H9 (cell line): ENCODE data around the gene RNF220. TPM values are rescaled to one million over a fixed set of nuclear protein-coding genes. Genes with fewer than 3 reads are reported as not detected.

Experiments used
- DNase-seq: peaks from one replicate; pipeline ENCODE4 v3.0.0-alpha.2; 2017
- H2AFZ ChIP-seq: one replicate; pipeline ENCODE4 v1.6.1; 2013; ENCODE audit warnings: mild to moderate bottlenecking, low read length, control low read depth, moderate library complexity
- H2AK5ac ChIP-seq: 2 replicates; pipeline ENCODE4 v1.6.1; 2013; ENCODE audit warnings: low read length, control low read depth, mixed read lengths; ENCODE audit not compliant: insufficient read length
- H2BK120ac ChIP-seq: one replicate; pipeline ENCODE4 v1.6.1; 2013; ENCODE audit warnings: low read depth, mild to moderate bottlenecking, low read length, control low read depth, inconsistent platforms; ENCODE audit not compliant: poor library complexity, severe bottlenecking
- H2BK12ac ChIP-seq: 2 replicates; pipeline ENCODE4 v1.6.1; 2013; ENCODE audit warnings: low read length, control low read depth, mixed read lengths, low read depth; ENCODE audit not compliant: insufficient read length
- H2BK15ac ChIP-seq: 2 replicates; pipeline ENCODE4 v1.6.1; 2013; ENCODE audit warnings: low read depth, low read length, control low read depth
- H2BK20ac ChIP-seq: one replicate; pipeline ENCODE4 v1.6.1; 2013; ENCODE audit warnings: low read depth, mild to moderate bottlenecking, low read length, control low read depth, inconsistent platforms; ENCODE audit not compliant: poor library complexity, severe bottlenecking
- H2BK5ac ChIP-seq: 2 replicates; pipeline ENCODE4 v1.6.1; 2013; ENCODE audit warnings: low read length, control low read depth, mixed read lengths; ENCODE audit not compliant: insufficient read length
- H3K14ac ChIP-seq: 2 replicates; pipeline ENCODE4 v1.6.1; 2013; ENCODE audit warnings: low read length, control low read depth; ENCODE audit not compliant: insufficient read depth
- H3K18ac ChIP-seq: 2 replicates; pipeline ENCODE4 v1.6.1; 2013; ENCODE audit warnings: low read depth, mild to moderate bottlenecking, mixed read lengths, low read length, control low read depth; ENCODE audit not compliant: insufficient read length
- H3K23ac ChIP-seq: 2 replicates; pipeline ENCODE4 v1.6.1; 2013; ENCODE audit warnings: low read length, control low read depth, mixed read lengths, low read depth; ENCODE audit not compliant: insufficient read length
- H3K23me2 ChIP-seq: 2 replicates; pipeline ENCODE4 v1.6.1; 2013; ENCODE audit warnings: low read depth, mild to moderate bottlenecking, mixed read lengths, low read length, control low read depth; ENCODE audit not compliant: insufficient read length, poor library complexity, severe bottlenecking
- H3K27ac ChIP-seq: 2 replicates; pipeline ENCODE4 v1.5.1; 2013; ENCODE audit warnings: low read length, control low read depth, mixed read lengths, low read depth; ENCODE audit not compliant: insufficient read length
- H3K27me3 ChIP-seq: 2 replicates; pipeline ENCODE4 v1.6.1; 2013; ENCODE audit warnings: low read length, control low read depth, inconsistent platforms; ENCODE audit not compliant: insufficient read depth
- H3K4ac ChIP-seq: 2 replicates; pipeline ENCODE4 v1.6.1; 2013; ENCODE audit warnings: low read depth, mild to moderate bottlenecking, control low read depth, inconsistent platforms, low read length, moderate library complexity
- H3K4me1 ChIP-seq: 2 replicates; pipeline ENCODE4 v1.6.1; 2013; ENCODE audit warnings: low read length, control low read depth, inconsistent platforms; ENCODE audit not compliant: insufficient read depth
- H3K4me2 ChIP-seq: 2 replicates; pipeline ENCODE4 v1.6.1; 2013; ENCODE audit warnings: low read length, control low read depth, mixed read lengths; ENCODE audit not compliant: insufficient read length, insufficient read depth
- H3K56ac ChIP-seq: 2 replicates; pipeline ENCODE4 v1.6.1; 2013; ENCODE audit warnings: low read depth, mild to moderate bottlenecking, mixed read lengths, low read length, control low read depth; ENCODE audit not compliant: insufficient read length
- H3K79me1 ChIP-seq: 2 replicates; pipeline ENCODE4 v1.6.1; 2013; ENCODE audit warnings: low read depth, mild to moderate bottlenecking, moderate library complexity, low read length, control low read depth, inconsistent platforms; ENCODE audit not compliant: insufficient read depth, poor library complexity, severe bottlenecking
- H3K79me2 ChIP-seq: 2 replicates; pipeline ENCODE4 v1.6.1; 2013; ENCODE audit warnings: low read length, control low read depth, inconsistent platforms; ENCODE audit not compliant: insufficient read depth
- H3K9ac ChIP-seq: 2 replicates; pipeline ENCODE4 v1.6.1; 2013; ENCODE audit warnings: low read length, control low read depth, mixed read lengths; ENCODE audit not compliant: insufficient read length; ENCODE audit errors: extremely low read depth
- H3K9me3 ChIP-seq: one replicate; pipeline ENCODE4 v1.6.1; 2013; ENCODE audit warnings: low read depth, low read length, inconsistent platforms; ENCODE audit not compliant: control insufficient read depth
- H3T11ph ChIP-seq: one replicate; pipeline ENCODE4 v1.6.1; 2013; ENCODE audit warnings: mild to moderate bottlenecking, low read length, control low read depth, inconsistent platforms
- H4K20me1 ChIP-seq: one replicate; pipeline ENCODE4 v1.6.1; 2013; ENCODE audit not compliant: control insufficient read depth, insufficient read length, insufficient read depth
- H4K5ac ChIP-seq: 2 replicates; pipeline ENCODE4 v1.6.1; 2013; ENCODE audit warnings: low read depth, mild to moderate bottlenecking, mixed read lengths, low read length, control low read depth; ENCODE audit not compliant: insufficient read length
- H4K8ac ChIP-seq: replicated peaks from 2 replicates; pipeline ENCODE4 v1.6.1; 2013; ENCODE audit warnings: low read length, control low read depth, mixed read lengths, low read depth; ENCODE audit not compliant: insufficient read length
- H4K91ac ChIP-seq: 2 replicates; pipeline ENCODE4 v1.6.1; 2013; ENCODE audit warnings: low read depth, mild to moderate bottlenecking, moderate library complexity, mixed read lengths, low read length, control low read depth; ENCODE audit not compliant: insufficient read length
- H3K27ac Mint-ChIP-seq, 3 experiments: 2 replicates in 2 of 3; 3 replicates in 1 of 3; pipeline ENCODE4 v1.8.0; 2020 to 2021; ENCODE audit warnings: mixed read lengths in 3 of 3, mild to moderate bottlenecking in 1 of 3, moderate library complexity in 1 of 3
- H3K27me3 Mint-ChIP-seq: 2 replicates; pipeline ENCODE4 v1.8.0; 2021; ENCODE audit warnings: low read depth, mild to moderate bottlenecking, moderate library complexity, mixed read lengths
- H3K36me3 Mint-ChIP-seq, 3 experiments: 2 replicates in 2 of 3; 3 replicates in 1 of 3; pipeline ENCODE4 v1.8.0; 2020 to 2021; ENCODE audit warnings: low read depth in 3 of 3, mixed read lengths in 3 of 3; ENCODE audit not compliant: insufficient read depth in 1 of 3
- H3K4me1 Mint-ChIP-seq, 2 experiments: 2 replicates each; pipeline ENCODE4 v1.8.0; 2020; ENCODE audit warnings: mixed read lengths in 2 of 2
- H3K4me3 Mint-ChIP-seq, 2 experiments: 2 replicates in 1 of 2; 3 replicates in 1 of 2; pipeline ENCODE4 v1.8.0; 2020 to 2021; ENCODE audit warnings: mild to moderate bottlenecking in 2 of 2, mixed read lengths in 2 of 2, moderate library complexity in 1 of 2
- H3K9me3 Mint-ChIP-seq, 2 experiments: 2 replicates in 1 of 2; 3 replicates in 1 of 2; pipeline ENCODE4 v1.8.0; 2020; ENCODE audit warnings: mild to moderate bottlenecking in 2 of 2, mixed read lengths in 2 of 2, moderate library complexity in 1 of 2
- CTCF ChIP-seq: fragments of 200-600 bp; sonication (generic); conservative IDR thresholded peaks from 3 replicates; pipeline ENCODE4 v1.8.0; 2021; ENCODE audit warnings: antibody characterized with exemption, mild to moderate bottlenecking
- WGBS: extraction: QIAGEN DNeasy Blood & Tissue Kit; methylation state at CpG from one replicate; pipeline ENCODE4 v1.1.7; 2013; ENCODE audit warnings: missing lambda C conversion rate, low lambda C conversion rate, mixed read lengths; ENCODE audit not compliant: insufficient read length; ENCODE audit errors: extremely low coverage; 5-methylcytosine and 5-hydroxymethylcytosine counted together
- total RNA-seq: library from RNA; stranded (reverse); gene quantifications from 2 replicates; pipeline ENCODE4 v1.2.1, GENCODE V29; 2021

The RNF220 gene
- total RNA-seq, 1 experiment from 2014 or later: 109 TPM

GRCh38 chr1:44537956-44538355 lies 132.9 kb downstream of the RNF220 start:
- Histone ChIP-seq H2BK5ac (no peak overlapping the region), H2BK20ac (no peak overlapping the region), H3K23me2 (no peaks in the 10 kb centered on the region), H4K20me1 (no peaks in the 10 kb centered on the region), H3K9ac (no peak overlapping the region), H3K9me3 (no peaks in the 10 kb centered on the region), H3K79me2 (no peaks in the 10 kb centered on the region), H2BK15ac (no peak overlapping the region), H3K27ac (no peak overlapping the region), H2BK12ac (no peak overlapping the region), H2BK120ac (no peak overlapping the region), H3K79me1 (no peaks in the 10 kb centered on the region), H3K4me1 (peaks cover 28% of the 10 kb centered on the region), H3K27me3 (no peaks in the 10 kb centered on the region), H4K91ac (no peak overlapping the region), H3K18ac (no peak overlapping the region), H3K56ac (no peak overlapping the region), H3K23ac (no peak overlapping the region), H3T11ph (no peak overlapping the region), H4K5ac (no peak overlapping the region), H2AK5ac (no peak overlapping the region), H2AFZ (no peak overlapping the region), H3K4me2 (no peak overlapping the region), H3K14ac (no peak overlapping the region), H4K8ac (no peak overlapping the region), H3K4ac (no peak overlapping the region)
- DNase-seq: no peak
- Mint-ChIP-seq H3K36me3 (peaks cover 0 to 6% (median 0%) of the 10 kb centered on the region in 3 experiments; a peak in 3 of 7 replicates), H3K27me3 (peaks cover 57% of the 10 kb centered on the region), H3K9me3 (no peaks in the 10 kb centered on the region), H3K27ac (peak overlapping the region in 1 of 3 experiments; percentile 63; a peak in 2 of 7 replicates), H3K4me3 (no peak overlapping the region), H3K4me1 (peaks cover 64 to 71% of the 10 kb centered on the region in 2 experiments)
- no CpG with 5 or more reads among the region's 3 CpGs for WGBS
- TF ChIP-seq CTCF: no peak
